GM12865 (cell line): ENCODE results near the gene HDGFL2.

Experiments used
- DNase-seq: peaks from one replicate; pipeline ENCODE4 v3.0.0; 2010; ENCODE audit warnings: low read depth
- H3K4me3 ChIP-seq: 2 replicates; pipeline ENCODE4 v1.5.1; 2011; ENCODE audit warnings: mild to moderate bottlenecking, low read depth, low read length, control low read depth
- TF ChIP-seq, protein P1 (sequence below): IDR thresholded peaks from 2 replicates; pipeline ENCODE4 v1.5.1; 2011; ENCODE audit warnings: low read length, control low read depth, low read depth, inconsistent platforms; ENCODE audit not compliant: insufficient read depth; ENCODE audit errors: missing control alignments

HDGFL2 gene

DNA sequence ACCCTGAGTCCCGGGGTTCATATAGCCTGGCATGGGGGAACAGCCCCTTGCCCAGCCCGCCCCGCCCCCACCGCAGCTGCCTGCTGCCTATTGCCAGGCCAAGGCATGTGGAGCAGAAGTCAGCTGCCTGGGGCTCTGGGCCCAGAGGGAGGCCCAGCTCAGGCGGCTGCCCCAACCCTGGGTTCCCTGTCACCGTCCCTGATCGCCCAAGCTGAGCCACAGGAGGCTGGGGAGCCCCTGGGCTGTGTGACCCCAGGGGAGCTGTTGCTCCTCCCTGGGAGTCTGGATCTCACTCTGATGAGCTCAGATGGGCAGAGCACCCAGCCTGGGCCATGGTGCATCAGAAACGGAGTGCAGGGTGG is 44.8 kb downstream of the HDGFL2 start:
- DNase-seq: no peak

DNA sequence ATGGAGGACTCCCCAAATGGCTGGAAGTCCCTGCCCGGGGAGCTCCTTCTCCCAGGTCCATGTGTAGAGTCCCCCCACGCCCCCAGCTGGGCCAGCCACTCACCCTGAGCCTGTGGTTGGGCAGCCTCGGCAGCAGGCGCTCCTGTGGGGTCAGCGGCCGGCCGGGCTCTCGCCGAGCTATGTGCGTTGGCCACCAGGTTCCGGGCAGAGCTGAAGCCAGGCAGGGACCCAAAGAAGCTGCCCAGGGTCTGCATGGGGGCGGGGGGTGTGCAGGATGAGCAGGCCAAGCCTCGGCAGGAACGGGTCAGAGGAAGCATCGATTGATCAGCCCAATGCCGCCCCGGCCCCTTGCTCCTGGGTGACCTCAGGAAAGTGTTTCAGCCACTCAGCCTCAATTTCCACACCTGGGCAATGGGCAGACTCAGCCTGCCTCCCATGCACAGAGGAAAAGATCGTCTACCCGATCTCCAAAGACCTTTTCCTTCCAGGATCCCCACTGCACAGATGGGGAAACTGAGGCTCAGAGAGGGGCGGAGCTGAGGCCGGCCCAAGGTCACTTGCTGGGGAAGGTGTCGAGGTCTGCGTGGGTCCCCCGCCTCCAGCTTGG is 45.5 kb downstream of the HDGFL2 start:
- no peak for DNase-seq
- TF ChIP-seq, protein P1, sequence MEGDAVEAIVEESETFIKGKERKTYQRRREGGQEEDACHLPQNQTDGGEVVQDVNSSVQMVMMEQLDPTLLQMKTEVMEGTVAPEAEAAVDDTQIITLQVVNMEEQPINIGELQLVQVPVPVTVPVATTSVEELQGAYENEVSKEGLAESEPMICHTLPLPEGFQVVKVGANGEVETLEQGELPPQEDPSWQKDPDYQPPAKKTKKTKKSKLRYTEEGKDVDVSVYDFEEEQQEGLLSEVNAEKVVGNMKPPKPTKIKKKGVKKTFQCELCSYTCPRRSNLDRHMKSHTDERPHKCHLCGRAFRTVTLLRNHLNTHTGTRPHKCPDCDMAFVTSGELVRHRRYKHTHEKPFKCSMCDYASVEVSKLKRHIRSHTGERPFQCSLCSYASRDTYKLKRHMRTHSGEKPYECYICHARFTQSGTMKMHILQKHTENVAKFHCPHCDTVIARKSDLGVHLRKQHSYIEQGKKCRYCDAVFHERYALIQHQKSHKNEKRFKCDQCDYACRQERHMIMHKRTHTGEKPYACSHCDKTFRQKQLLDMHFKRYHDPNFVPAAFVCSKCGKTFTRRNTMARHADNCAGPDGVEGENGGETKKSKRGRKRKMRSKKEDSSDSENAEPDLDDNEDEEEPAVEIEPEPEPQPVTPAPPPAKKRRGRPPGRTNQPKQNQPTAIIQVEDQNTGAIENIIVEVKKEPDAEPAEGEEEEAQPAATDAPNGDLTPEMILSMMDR: no peak
- H3K4me3 ChIP-seq: no peak overlapping the region

More for the DNA sequence above, 44.8 kb downstream of the HDGFL2 start:
- TF ChIP-seq, protein P1: no peak
- no peak overlapping the region for H3K4me3 ChIP-seq

DNA sequence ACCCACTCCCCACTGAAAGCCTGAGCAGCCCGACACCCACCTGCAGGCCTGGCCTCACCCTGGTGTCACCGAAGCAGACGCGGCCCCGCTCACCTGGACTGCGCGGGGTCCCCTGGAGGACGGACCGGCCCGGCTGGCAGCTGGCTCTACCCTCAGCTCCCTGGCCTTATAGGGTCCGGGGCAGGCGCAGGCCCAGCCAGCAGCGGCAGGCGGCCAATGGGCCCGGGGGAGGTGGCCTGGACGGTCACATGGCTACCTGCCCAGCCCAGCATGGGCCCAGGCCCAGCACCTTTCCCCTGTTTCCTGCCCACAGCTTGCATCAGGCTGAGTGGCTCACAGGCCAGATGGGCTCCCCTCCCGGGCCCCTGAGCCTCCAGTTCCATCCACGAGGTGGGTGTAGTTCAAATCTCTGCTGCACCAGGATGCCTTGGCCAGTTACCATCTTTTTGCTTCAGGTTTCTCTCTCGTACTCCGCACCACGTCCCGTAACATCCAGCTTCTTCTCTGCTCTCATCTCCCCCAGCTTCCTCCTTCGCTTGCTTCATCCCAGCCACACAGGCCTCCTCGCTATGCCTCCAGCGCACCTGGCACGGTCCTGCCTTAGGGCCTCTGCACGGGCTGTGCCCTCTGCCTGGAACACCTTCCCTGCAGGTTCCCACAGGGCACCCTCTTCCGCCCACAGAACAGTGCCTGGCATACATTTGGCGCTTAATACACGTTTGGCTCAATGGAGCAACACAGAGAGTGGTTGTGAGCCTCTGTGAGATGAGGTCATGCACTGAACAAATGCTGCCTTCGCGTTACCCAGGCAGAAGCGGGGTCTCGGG is 46.5 kb downstream of the HDGFL2 start, which contains the start of gene PLIN4:
Gene PLIN4, minus strand, starts transcription at position 142 of the 827 bp plus-strand sequence. CDS start 214 bp downstream, outside the sequence.
- H3K4me3 ChIP-seq: no peak within 1 kb of the TSS
- TF ChIP-seq, protein P1: no peak
- no peak for DNase-seq

DNA sequence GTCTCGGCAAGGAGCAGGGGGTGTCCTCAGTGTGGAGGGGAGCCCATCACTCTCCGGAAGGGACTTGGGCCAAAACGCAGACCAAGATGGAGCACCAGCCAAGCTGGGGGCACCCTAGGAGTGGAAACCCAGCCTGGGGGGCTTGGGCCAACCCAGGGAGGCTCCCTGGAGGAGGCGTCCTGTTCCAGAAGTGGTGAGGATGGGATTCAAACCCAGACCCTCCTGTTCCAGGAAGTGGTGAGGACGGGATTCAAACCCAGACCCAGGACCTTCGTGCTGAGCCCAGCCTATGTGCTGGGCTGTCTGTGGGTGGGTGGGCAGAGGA is 47.0 kb downstream of the HDGFL2 start:
- no peak for DNase-seq
- H3K4me3 ChIP-seq: no peak overlapping the region
- TF ChIP-seq, protein P1: no peak

DNA sequence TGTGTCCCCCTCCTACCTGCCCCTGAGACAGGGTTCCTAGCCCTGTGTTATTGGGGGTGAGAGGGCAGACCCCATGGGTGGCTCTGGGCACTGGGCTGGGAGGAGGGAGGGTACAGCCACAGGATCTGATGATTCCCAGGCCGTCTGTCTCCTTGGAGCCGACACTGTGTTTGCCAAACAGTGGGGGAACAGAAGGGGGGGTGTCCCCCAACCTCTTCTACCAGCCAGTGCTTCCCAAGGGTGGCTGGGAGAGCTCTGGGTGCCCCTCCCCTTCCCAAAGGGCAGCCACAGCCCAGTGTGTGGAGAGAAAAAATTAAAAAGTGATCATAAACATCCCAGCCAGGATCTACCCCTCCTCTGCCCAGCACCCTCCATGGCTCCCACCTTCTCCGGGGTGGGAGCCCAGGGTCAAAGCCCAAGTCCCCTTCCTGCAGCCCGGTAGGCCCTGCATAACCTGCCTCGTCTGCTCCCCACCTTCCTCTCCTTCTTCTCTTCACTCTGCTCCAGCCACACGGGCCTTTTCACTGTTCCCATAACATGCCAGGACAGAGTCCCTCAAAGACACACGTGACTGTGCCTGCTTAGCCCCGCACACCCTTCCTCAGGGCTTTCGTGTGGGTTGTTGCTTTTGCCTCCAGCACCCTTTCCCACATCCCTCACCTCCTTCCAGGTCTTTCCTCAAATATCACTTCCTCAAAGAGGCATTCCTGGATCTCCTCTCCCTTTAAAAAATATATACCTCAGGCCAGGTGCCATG is 47.6 kb downstream of the HDGFL2 start:
- TF ChIP-seq, protein P1: no peak
- H3K4me3 ChIP-seq: no peak overlapping the region
- DNase-seq: no peak

DNA sequence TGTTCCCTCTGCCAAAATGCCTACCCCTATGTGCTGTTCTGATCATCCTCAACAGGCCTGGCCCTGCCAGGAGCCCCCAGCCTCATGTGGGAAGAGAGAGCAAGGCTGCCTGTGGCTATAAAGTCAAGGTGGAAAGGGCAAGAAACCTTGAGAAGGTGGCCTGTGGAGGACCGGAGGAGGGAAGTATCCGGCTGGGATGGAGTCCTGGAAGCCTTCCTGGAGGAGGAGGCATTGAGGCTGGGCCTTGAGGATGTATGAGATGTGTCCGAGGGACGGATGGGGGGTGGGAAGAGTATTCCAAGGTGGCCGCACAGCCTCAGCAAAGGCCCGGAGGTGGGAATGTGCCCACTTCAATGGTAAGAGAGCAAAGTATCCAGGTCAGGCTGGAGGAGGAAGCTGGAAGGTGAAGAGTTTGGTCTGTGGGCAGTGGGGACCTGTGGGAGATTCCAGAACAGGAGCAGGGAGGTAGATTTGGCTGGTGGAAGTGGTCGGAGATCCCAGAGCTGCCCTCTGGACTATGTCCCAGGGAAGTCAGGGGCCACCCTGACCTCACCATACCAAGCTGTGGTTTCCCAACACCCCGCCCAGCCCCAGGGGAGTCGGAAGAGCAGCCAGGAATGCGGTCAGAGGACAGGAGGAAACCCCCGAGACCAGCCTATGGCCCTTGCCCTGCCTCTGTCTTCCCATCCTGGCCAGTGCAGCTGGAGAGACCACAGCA is 49.2 kb downstream of the HDGFL2 start:
- DNase-seq: no peak
- no peak overlapping the region for H3K4me3 ChIP-seq
- TF ChIP-seq, protein P1: no peak
